Skeletal muscle satellite cell (primary cell): ENCODE results near the gene MESD.

Experiments
- H3K27me3 ChIP-seq: 2 replicates; pipeline ENCODE4 v1.7.0; 2013; ENCODE audit warnings: low read length; ENCODE audit not compliant: control insufficient read depth, insufficient read depth
- H3K36me3 ChIP-seq: 2 replicates; pipeline ENCODE4 v1.7.0; 2013; ENCODE audit warnings: mild to moderate bottlenecking, control low read depth, low read length; ENCODE audit not compliant: insufficient read depth
- H3K4me1 ChIP-seq: 2 replicates; pipeline ENCODE4 v1.7.0; 2013; ENCODE audit warnings: low read length; ENCODE audit not compliant: control insufficient read depth, insufficient read depth
- H3K4me2 ChIP-seq: 2 replicates; pipeline ENCODE4 v1.7.0; 2013; ENCODE audit warnings: mild to moderate bottlenecking, low read length
- H3K4me3 ChIP-seq: 2 replicates; pipeline ENCODE4 v1.7.0; 2013; ENCODE audit warnings: low read length
- H3K9ac ChIP-seq: 2 replicates; pipeline ENCODE4 v1.7.0; 2013; ENCODE audit warnings: mild to moderate bottlenecking, low read depth, low read length, moderate library complexity
- H3K9me3 ChIP-seq: replicated peaks from 2 replicates; pipeline ENCODE4 v1.7.0; 2013; ENCODE audit warnings: mild to moderate bottlenecking, control low read depth, low read length

MESD gene

GRCh38 chr15:80942266-80942665 lies 47.4 kb downstream of the MESD start:
- H3K27me3 ChIP-seq: no peaks in the 10 kb centered on the region

GRCh38 chr15:80940851-80941250 lies 48.8 kb downstream of the MESD start:
- H3K36me3 ChIP-seq: peaks cover 19% of the 10 kb centered on the region

More at GRCh38 chr15:80942266-80942665, 47.4 kb downstream of the MESD start:
- no peak overlapping the region for H3K9ac ChIP-seq
- H3K36me3 ChIP-seq: peaks cover 30% of the 10 kb centered on the region
- no peaks in the 10 kb centered on the region for H3K4me1 ChIP-seq
- no peaks in the 10 kb centered on the region for H3K9me3 ChIP-seq
- H3K4me3 ChIP-seq: no peak overlapping the region
- no peak overlapping the region for H3K4me2 ChIP-seq

GRCh38 chr15:80940331-80940730 lies 49.3 kb downstream of the MESD start:
- Histone ChIP-seq H3K9ac (no peak overlapping the region), H3K4me1 (peaks cover 2% of the 10 kb centered on the region), H3K4me3 (no peak overlapping the region), H3K36me3 (peaks cover 14% of the 10 kb centered on the region), H3K27me3 (no peaks in the 10 kb centered on the region), H3K4me2 (no peak overlapping the region), H3K9me3 (no peaks in the 10 kb centered on the region)

More at GRCh38 chr15:80940851-80941250, 48.8 kb downstream of the MESD start:
- H3K4me3 ChIP-seq: no peak overlapping the region
- no peak overlapping the region for H3K9ac ChIP-seq
- H3K4me2 ChIP-seq: no peak overlapping the region
- H3K9me3 ChIP-seq: no peaks in the 10 kb centered on the region
- H3K27me3 ChIP-seq: no peaks in the 10 kb centered on the region
- H3K4me1 ChIP-seq: no peaks in the 10 kb centered on the region

GRCh38 chr15:80939216-80939615 lies 50.4 kb downstream of the MESD start:
- H3K4me3 ChIP-seq: no peak overlapping the region
- no peak overlapping the region for H3K4me2 ChIP-seq
- H3K4me1 ChIP-seq: peaks cover 13% of the 10 kb centered on the region
- H3K36me3 ChIP-seq: peaks cover 14% of the 10 kb centered on the region
- no peaks in the 10 kb centered on the region for H3K9me3 ChIP-seq
- H3K9ac ChIP-seq: no peak overlapping the region
- H3K27me3 ChIP-seq: no peaks in the 10 kb centered on the region

- Histone ChIP-seq H3K9me3 (no peaks in the 10 kb centered on the region), H3K4me1 (peaks cover 23% of the 10 kb centered on the region), H3K4me2 (no peak overlapping the region), H3K4me3 (no peak overlapping the region), H3K9ac (no peak overlapping the region), H3K36me3 (peaks cover 14% of the 10 kb centered on the region), H3K27me3 (no peaks in the 10 kb centered on the region)
These were observed 51.9 kb downstream of the MESD start for GRCh38 chr15:80937718-80938117.

- Histone ChIP-seq H3K36me3 (peaks cover 7% of the 10 kb centered on the region), H3K4me2 (no peak overlapping the region)
These were observed 53.1 kb downstream of the MESD start for GRCh38 chr15:80936288-80937078.

GRCh38 chr15:80934761-80935221 lies 54.8 kb downstream of the MESD start:
- H3K27me3 ChIP-seq: no peaks in the 10 kb centered on the region
- no peaks in the 10 kb centered on the region for H3K36me3 ChIP-seq
- H3K9me3 ChIP-seq: no peaks in the 10 kb centered on the region
- H3K4me3 ChIP-seq: no peak overlapping the region
- no peak overlapping the region for H3K9ac ChIP-seq
- H3K4me2 ChIP-seq: no peak overlapping the region
- H3K4me1 ChIP-seq: peaks cover 40% of the 10 kb centered on the region

More at GRCh38 chr15:80936288-80937078, 53.1 kb downstream of the MESD start:
- Histone ChIP-seq H3K27me3 (no peaks in the 10 kb centered on the region), H3K9me3 (no peaks in the 10 kb centered on the region), H3K4me1 (peaks cover 35% of the 10 kb centered on the region), H3K4me3 (no peak overlapping the region), H3K9ac (no peak overlapping the region)

- no peaks in the 10 kb centered on the region for H3K27me3 ChIP-seq
- H3K4me3 ChIP-seq: no peak overlapping the region
- peaks cover 3% of the 10 kb centered on the region for H3K36me3 ChIP-seq
- H3K9me3 ChIP-seq: no peaks in the 10 kb centered on the region
- H3K9ac ChIP-seq: no peak overlapping the region
- peak overlapping the region; percentile 19 for H3K4me2 ChIP-seq
- H3K4me1 ChIP-seq: peaks cover 54% of the 10 kb centered on the region
These were observed 56.6 kb downstream of the MESD start for GRCh38 chr15:80932989-80933388.

- Histone ChIP-seq H3K4me2 (no peak overlapping the region), H3K36me3 (peaks cover 3% of the 10 kb centered on the region)
These were observed 57.2 kb downstream of the MESD start for GRCh38 chr15:80932513-80932815.

GRCh38 chr15:80931721-80932512 lies 57.7 kb downstream of the MESD start:
- Histone ChIP-seq H3K9ac (no peak overlapping the region), H3K4me3 (no peak overlapping the region), H3K36me3 (peaks cover 3% of the 10 kb centered on the region), H3K4me2 (no peak overlapping the region), H3K27me3 (no peaks in the 10 kb centered on the region), H3K9me3 (no peaks in the 10 kb centered on the region), H3K4me1 (peaks cover 54% of the 10 kb centered on the region)

More at GRCh38 chr15:80932513-80932815, 57.2 kb downstream of the MESD start:
- Histone ChIP-seq H3K4me1 (peaks cover 54% of the 10 kb centered on the region), H3K27me3 (no peaks in the 10 kb centered on the region), H3K9ac (no peak overlapping the region), H3K4me3 (no peak overlapping the region), H3K9me3 (no peaks in the 10 kb centered on the region)

- Histone ChIP-seq H3K4me2 (no peak overlapping the region), H3K4me3 (no peak overlapping the region), H3K9me3 (no peaks in the 10 kb centered on the region), H3K36me3 (peaks cover 3% of the 10 kb centered on the region), H3K27me3 (no peaks in the 10 kb centered on the region), H3K4me1 (peaks cover 57% of the 10 kb centered on the region), H3K9ac (no peak overlapping the region)
These were observed 58.4 kb downstream of the MESD start for GRCh38 chr15:80931191-80931590.
